Dermis microvascular lymphatic vessel endothelial cell (primary cell): ENCODE data around the gene IL17B. TPM values are rescaled to one million over a fixed set of nuclear protein-coding genes. Genes with fewer than 3 reads are reported as not detected.

Experiments
- DNase-seq, 2 donors: peaks; one replicate each; pipeline versions ENCODE4 v3.0.0 to v3.0.0-alpha.2; 2010; ENCODE audit warnings: low read depth in 2 of 2
- total RNA-seq: library from RNA; depleted of rRNA; stranded (reverse); fragments of >200 nt; gene quantifications from 2 replicates; pipeline ENCODE4 v1.2.1, GENCODE V29; 2014

Gene IL17B
- total RNA-seq, 1 donor from 2014 or later = not detected

GRCh38 chr5:149414405-149415065 is 35.4 kb upstream of the IL17B start:
- no peak for DNase-seq

GRCh38 chr5:149413477-149414210 is 34.6 kb upstream of the IL17B start:
- DNase-seq = no peak

- DNase-seq = no peak
Measured at GRCh38 chr5:149412783-149413476, 33.8 kb upstream of the IL17B start.

- no peak for DNase-seq
Measured at GRCh38 chr5:149411738-149412519, 32.8 kb upstream of the IL17B start.

- no peak for DNase-seq
Measured at GRCh38 chr5:149410721-149411432, 31.8 kb upstream of the IL17B start.

- no peak for DNase-seq
Measured at GRCh38 chr5:149410071-149410470, 31.0 kb upstream of the IL17B start.

GRCh38 chr5:149409268-149409948 is 30.3 kb upstream of the IL17B start:
- DNase-seq = no peak

- DNase-seq = no peak
Measured at GRCh38 chr5:149408252-149409099, 29.4 kb upstream of the IL17B start.

- no peak for DNase-seq
Measured at GRCh38 chr5:149407323-149408251, 28.5 kb upstream of the IL17B start.

- DNase-seq = no peak
Measured at GRCh38 chr5:149406979-149407306, 27.9 kb upstream of the IL17B start.

- no peak for DNase-seq
Measured at GRCh38 chr5:149406203-149406978, 27.3 kb upstream of the IL17B start.

GRCh38 chr5:149405550-149406202 is 26.6 kb upstream of the IL17B start:
- DNase-seq = no peak

- DNase-seq = no peak
Measured at GRCh38 chr5:149404746-149405549, 25.9 kb upstream of the IL17B start.

- peak in 1 of 2 donors; percentile 5 for DNase-seq
Measured at GRCh38 chr5:149403923-149404745, 25.0 kb upstream of the IL17B start.

- no peak for DNase-seq
Measured at GRCh38 chr5:149402291-149402690, 23.2 kb upstream of the IL17B start.

- no peak for DNase-seq
Measured at GRCh38 chr5:149401051-149401450, 22.0 kb upstream of the IL17B start.
